Panc1 (cell line): Measurements from ENCODE around the gene PPP1R9B. TPM values are rescaled to one million over a fixed set of nuclear protein-coding genes. Genes with fewer than 3 reads are reported as not detected.
A peak's percentile ranks its signal among the peaks of the same experiment; 100 is the strongest.

Source experiments
- ATAC-seq: fragments of 200-7000 bp; cut with Tn5 transposase; 2 replicates; pipeline ENCODE4 v1.9.1; 2020; ENCODE audit warnings: mild to moderate bottlenecking, moderate library complexity
- BruUV-seq: library from RNA; stranded (reverse); fragments of 400-500 nt; replicated peaks from 2 replicates; lab custom pipeline; 2021; lab: Mats Ljungman, UMichigan
- CTCF ChIA-PET: fragments of 300-600 bp; sonication (Branson Sonifier 250); formaldehyde crosslinking; loops from one replicate; lab custom pipeline; 2022; ENCODE audit warnings: antibody characterized with exemption; lab: Charles Lee
- POLR2A ChIA-PET: fragments of 300-600 bp; sonication (Branson Sonifier 250); formaldehyde crosslinking; loops from one replicate; lab custom pipeline; 2022; ENCODE audit warnings: antibody characterized with exemption; lab: Charles Lee
- DNase-seq: peaks from one replicate; pipeline ENCODE4 v3.0.0-alpha.2; 2010; ENCODE audit warnings: low read depth, low spot score
- H3K27ac ChIP-seq: 2 replicates; pipeline ENCODE4 v1.5.1; 2011; ENCODE audit warnings: mild to moderate bottlenecking, low read length, inconsistent platforms
- H3K27me3 ChIP-seq: fragments of 200-500 bp; sonication (Bioruptor generic); 2 replicates; pipeline ENCODE4 v1.6.0; 2014; ENCODE audit warnings: low read length, inconsistent platforms; ENCODE audit not compliant: control insufficient read depth, insufficient read depth
- H3K36me3 ChIP-seq: fragments of 200-500 bp; sonication (Bioruptor generic); 2 replicates; pipeline ENCODE4 v1.5.1; 2014; ENCODE audit warnings: inconsistent platforms, mild to moderate bottlenecking, low read length, moderate library complexity; ENCODE audit not compliant: control insufficient read depth, insufficient read depth
- H3K4me1 ChIP-seq: 2 replicates; pipeline ENCODE4 v1.5.1; 2011; ENCODE audit warnings: inconsistent platforms, mild to moderate bottlenecking, low read length, moderate library complexity; ENCODE audit not compliant: control insufficient read depth, insufficient read depth
- H3K4me3 ChIP-seq, 2 experiments: 2 replicates each; pipeline ENCODE4 v1.5.1; 2011 to 2012; ENCODE audit warnings: low read depth in 2 of 2, low read length in 2 of 2, mild to moderate bottlenecking in 2 of 2, inconsistent platforms in 1 of 2, moderate library complexity in 1 of 2
- H3K9me3 ChIP-seq: fragments of 200-500 bp; sonication (Bioruptor generic); 2 replicates; pipeline ENCODE4 v1.5.1; 2014; ENCODE audit warnings: low read depth, mild to moderate bottlenecking, inconsistent platforms, low read length, moderate library complexity; ENCODE audit not compliant: control insufficient read depth, insufficient read depth
- CTCF ChIP-seq: fragments of 450-650 bp; IDR thresholded peaks from 2 replicates; pipeline ENCODE4 v1.5.1; 2017; ENCODE audit warnings: mild to moderate bottlenecking
- POLR2AphosphoS5 ChIP-seq: IDR thresholded peaks from 2 replicates; pipeline ENCODE4 v1.6.1; 2012; ENCODE audit warnings: mild to moderate bottlenecking, low read depth, low read length, moderate library complexity
- REST ChIP-seq, 2 experiments: IDR thresholded peaks; 2 replicates each; pipeline ENCODE4 v1.6.1; 2011 to 2012; ENCODE audit warnings: low read depth in 2 of 2, control low read depth in 1 of 2, low read length in 1 of 2, mild to moderate bottlenecking in 1 of 2, moderate library complexity in 1 of 2; ENCODE audit not compliant: insufficient read depth in 1 of 2
- SIN3A ChIP-seq: IDR thresholded peaks from 2 replicates; pipeline ENCODE4 v1.6.1; 2012; ENCODE audit warnings: low read depth, mild to moderate bottlenecking, low read length, moderate library complexity, borderline replicate concordance; ENCODE audit not compliant: insufficient read depth
- TCF7L2 ChIP-seq: IDR thresholded peaks from 2 replicates; pipeline ENCODE4 v1.6.1; 2011; ENCODE audit warnings: mild to moderate bottlenecking, low read depth, low read length, inconsistent platforms
- in situ Hi-C: cut with HindIII; loops from 2 replicates; pipeline ENCODE4 v1.10.0; 2016; ENCODE audit warnings: low sequenced_read_pairs, low pct_unique_long_range_greater_than_20kb
- intact Hi-C: fragments of 100-400 bp; cut with micrococcal nuclease; formaldehyde crosslinking; loops from one replicate; pipeline ENCODE4 v1.10.0; 2022; ENCODE audit not compliant: unreplicated experiment
- total RNA-seq: library from RNA; stranded (reverse); gene quantifications from one replicate; pipeline ENCODE4 v1.2.1, GENCODE V29; 2021; ENCODE audit not compliant: unreplicated experiment

PPP1R9B gene
- total RNA-seq, 1 experiment from 2014 or later: 114 TPM

- in situ Hi-C loops (no loop called here), intact Hi-C loops (no loop called here)
- no peaks in the 10 kb centered on the region for H3K9me3 ChIP-seq
- peak; percentile 70; the same call in 1 of the 2 replicates for TF ChIP-seq POLR2AphosphoS5
- no peak for TF ChIP-seq REST (IDR thresholded peaks at IDR 0.05; ENCODE audit: insufficient read depth in 1 of 2, low read depth in 2 of 2, low read length in 1 of 2)
- peak; percentile 87; the same call in 1 of the 2 replicates for TF ChIP-seq SIN3A
- no peak; the same call in 1 of the 2 replicates for TF ChIP-seq CTCF
- TF ChIP-seq TCF7L2: no peak
- peak overlapping the region; percentile 100 for H3K27ac ChIP-seq
- DNase-seq: peak; percentile 67
- H3K36me3 ChIP-seq: peaks cover 15% of the 10 kb centered on the region; the same call in 1 of the 2 replicates
- peak overlapping the region; percentile 70 to 97 for H3K4me3 ChIP-seq
- peak; percentile 76 for ATAC-seq
- CTCF ChIA-PET: interaction anchor here (0.6 to 1.6 kb wide), 4 partner anchors 10 to 126 kb away, joined by 4 to 11 read pairs (median 4); partner anchors contain the start of gene SGCA
- no TSS peak for BruUV-seq
- POLR2A ChIA-PET: interaction anchor here (0.5 to 1.0 kb wide), 4 partner anchors 9 to 25 kb away, joined by 3 to 12 read pairs (median 6); no protein-coding TSS in a partner anchor
- H3K4me1 ChIP-seq: peaks cover 58% of the 10 kb centered on the region
- H3K27me3 ChIP-seq: no peaks in the 10 kb centered on the region
These were observed 812 bp upstream of the PPP1R9B start for GRCh38 chr17:50151041-50151936.

- peak overlapping the region; percentile 94 for H3K27ac ChIP-seq
- TF ChIP-seq SIN3A (peak; percentile 34; the same call in 1 of the 2 replicates), POLR2AphosphoS5 (no peak)
- peaks cover 56% of the 10 kb centered on the region for H3K4me1 ChIP-seq
- ChIA-PET POLR2A (no interaction called here), CTCF (no interaction called here)
- no peaks in the 10 kb centered on the region for H3K9me3 ChIP-seq
- peak; percentile 2; the same call in 1 of the 2 replicates for ATAC-seq
- H3K36me3 ChIP-seq: peaks cover 15% of the 10 kb centered on the region; the same call in 1 of the 2 replicates
- no peaks in the 10 kb centered on the region for H3K27me3 ChIP-seq
- BruUV-seq: no TSS peak
- in situ Hi-C loops: no loop called here
- DNase-seq: no peak
- peak overlapping the region; percentile 70 to 97 for H3K4me3 ChIP-seq
- intact Hi-C loops: no loop called here
These were observed 792 bp downstream of the PPP1R9B start for GRCh38 chr17:50149417-50150353.
